ENCODE measurements around the gene CRYBG1.

Gene CRYBG1

DNA sequence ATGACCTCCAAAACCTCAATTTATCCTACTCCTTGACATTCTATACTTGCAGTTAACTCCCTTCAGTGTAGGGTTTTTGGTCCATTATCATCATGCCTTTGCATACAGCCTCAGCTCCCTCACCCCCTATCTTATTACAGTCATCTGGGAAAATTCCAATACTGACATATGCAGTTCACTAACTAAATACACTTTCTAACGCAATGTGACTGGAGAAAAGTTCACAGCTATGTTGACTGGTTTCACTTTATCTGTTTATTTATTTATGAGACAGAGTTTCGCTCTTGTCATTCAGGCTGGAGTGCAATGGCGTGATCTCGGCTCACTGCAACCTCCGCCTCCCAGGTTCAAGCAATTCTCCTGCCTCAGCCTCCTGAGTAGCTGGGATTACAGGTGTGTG is 64.9 kb downstream of the CRYBG1 start:
- no peak for DNase-seq

DNA sequence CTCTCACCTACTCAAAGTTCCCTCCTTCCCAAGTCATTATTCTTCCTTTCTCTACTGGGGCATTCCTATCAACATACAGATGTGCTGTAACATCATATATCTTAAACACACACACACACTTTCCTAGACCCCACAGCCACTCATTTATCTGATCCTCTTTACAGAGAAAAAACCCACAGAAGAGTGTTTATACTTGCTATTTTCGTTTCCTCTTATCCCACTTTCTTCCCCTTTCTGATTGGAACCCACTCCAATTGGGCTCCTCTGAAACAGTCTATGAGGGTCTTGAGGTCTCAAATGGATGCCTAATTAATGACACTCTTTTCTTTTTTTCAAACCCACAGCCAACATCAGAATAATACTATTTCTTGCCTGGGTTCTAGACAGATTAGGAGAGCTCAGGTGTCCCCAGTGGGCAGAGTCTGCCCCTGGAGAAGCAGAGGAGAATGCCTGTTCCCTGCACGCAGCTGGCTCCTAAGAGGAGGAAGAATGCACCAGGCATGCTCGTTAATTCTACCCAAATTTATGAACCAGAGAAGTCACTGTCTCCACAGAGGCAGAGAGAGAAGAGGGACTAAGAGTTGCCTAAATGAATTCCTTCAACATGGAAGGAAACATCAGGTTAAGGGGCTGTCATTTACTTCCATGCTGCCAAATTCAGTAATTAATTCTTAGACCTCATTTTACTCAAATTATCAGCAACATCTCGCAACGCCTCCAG is 65.9 kb downstream of the CRYBG1 start:
- DNase-seq: no peak

DNA sequence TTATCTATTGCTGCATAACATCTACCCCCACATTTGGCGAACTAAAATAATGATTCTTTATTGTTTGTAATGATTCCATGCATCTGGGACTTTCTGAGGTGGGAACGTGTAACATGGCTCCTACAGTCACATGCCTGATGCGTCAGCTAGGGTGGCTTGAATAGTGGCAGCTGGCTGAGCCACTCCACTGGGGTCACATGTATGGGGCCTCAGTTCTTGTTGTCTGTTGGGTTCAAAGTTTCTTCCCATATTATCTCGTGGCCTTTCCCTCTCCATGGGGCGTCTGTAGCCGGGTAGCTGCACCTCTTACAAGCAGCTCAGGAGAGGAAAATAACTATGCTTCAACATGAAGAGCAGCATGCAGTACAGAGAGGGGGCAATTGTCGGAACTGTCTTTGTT is 69.9 kb downstream of the CRYBG1 start:
- no peak for DNase-seq

DNA sequence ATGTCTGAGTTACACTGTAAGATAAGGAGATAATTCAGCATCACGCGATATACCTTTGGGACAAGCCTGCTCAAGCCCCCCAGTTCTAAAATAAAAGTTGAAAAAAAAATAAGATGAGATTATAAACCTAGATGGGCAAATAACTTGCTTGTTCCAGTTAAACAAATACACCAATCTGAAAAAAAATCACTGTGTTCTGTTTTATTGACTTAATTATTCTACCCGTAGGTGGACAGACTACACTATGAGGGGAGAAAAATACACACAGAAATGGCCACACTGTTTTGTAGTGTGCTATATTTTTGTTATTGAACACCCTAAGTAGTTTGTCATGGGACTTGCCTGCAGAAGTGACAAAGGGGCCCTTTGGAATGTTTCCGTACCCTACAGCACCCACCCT is 70.9 kb downstream of the CRYBG1 start:
- DNase-seq: no peak

DNA sequence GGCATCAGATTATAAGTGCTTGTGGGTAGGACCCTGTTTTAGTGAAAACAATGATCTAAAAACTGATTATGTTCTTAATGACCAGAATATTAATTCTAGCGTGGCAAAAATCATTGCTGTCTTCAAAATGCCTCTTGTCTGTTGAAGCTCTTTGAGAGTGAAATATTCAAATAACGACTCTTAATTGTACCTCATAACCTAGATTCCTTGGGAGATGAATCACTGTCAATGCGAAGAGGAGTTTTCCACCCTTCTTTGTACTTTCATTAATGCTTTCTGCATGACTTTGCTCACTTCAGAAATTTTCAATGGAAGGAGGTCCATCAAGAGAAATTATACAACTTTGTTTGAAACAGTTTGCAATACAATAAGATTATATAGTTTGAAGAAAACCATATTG is 71.5 kb downstream of the CRYBG1 start:
- DNase-seq: no peak

DNA sequence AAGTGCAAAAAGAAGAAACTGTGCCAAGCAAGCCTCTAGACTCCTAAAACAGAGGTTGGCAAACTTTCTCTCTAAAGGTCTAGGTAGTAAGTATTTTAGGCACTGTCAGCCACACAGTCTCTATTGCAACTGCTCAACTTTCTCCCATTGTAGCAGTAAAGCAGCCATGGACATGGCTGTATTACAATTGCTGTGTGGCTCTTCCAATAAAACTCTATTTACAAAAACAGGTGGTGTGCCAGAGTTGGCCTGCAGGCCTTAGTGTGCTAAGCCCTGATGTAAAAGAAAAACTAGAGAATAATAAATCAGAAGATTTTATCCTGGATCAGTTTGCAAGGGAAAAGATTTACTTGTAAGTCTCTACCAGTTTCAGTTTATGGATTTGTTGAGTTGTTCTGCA is 74.0 kb downstream of the CRYBG1 start:
- no peak for DNase-seq

DNA sequence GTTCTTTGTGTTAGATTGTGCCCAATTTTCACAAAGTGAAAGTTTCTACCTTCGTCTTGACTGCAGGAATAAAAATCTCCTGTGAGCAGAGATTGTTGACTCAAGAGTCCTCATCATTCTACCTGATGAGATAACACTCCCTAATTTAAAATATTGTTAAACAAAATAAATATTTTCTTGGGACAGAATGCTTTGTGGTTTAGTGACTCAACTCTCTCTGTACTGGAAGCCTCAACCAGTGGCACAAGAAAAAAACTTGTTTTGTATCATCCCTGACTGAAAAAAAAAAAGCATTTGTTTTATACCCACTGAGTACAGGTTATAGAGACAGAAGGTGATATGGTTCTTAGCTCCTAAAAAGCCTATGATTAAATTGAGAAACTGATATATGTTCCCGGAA is 78.9 kb downstream of the CRYBG1 start:
- no peak for DNase-seq

DNA sequence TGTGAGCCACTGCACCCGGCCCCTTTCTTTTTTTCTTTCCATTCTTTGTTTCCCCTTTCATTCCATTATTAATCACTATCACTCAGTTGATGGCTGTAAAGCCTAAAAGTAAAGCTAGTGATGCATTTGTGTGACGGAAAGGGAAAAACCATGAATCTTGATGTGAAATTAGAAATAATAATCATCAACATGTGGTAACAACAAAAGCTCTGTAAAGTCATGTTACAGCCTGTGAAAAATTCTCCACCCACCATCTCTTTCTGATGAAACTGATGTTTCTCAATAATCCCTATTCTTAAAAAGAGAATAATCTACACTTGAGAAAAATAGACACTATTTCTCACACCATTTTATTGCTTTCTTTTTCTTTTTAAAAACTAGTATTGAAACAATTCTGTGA is 80.0 kb downstream of the CRYBG1 start:
- DNase-seq: no peak

DNA sequence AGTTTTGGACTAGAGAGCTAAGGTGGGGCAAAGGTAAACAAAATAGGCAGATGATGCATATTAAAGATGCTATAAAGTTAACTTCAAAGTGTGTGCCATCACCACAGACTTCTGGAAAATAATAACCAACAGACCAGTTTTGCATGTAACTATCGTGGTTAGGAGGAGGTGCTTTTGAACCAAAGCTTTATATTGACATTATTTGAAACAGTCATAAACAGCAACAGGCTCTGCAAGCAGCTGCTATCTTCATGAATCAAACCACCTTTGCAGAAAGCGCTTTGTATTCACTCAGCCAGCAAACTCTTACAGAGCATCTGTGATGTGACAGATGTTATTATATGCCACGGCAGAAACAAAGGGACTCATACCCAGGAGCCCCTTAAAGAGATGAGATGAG is 81.9 kb downstream of the CRYBG1 start:
- DNase-seq: no peak

DNA sequence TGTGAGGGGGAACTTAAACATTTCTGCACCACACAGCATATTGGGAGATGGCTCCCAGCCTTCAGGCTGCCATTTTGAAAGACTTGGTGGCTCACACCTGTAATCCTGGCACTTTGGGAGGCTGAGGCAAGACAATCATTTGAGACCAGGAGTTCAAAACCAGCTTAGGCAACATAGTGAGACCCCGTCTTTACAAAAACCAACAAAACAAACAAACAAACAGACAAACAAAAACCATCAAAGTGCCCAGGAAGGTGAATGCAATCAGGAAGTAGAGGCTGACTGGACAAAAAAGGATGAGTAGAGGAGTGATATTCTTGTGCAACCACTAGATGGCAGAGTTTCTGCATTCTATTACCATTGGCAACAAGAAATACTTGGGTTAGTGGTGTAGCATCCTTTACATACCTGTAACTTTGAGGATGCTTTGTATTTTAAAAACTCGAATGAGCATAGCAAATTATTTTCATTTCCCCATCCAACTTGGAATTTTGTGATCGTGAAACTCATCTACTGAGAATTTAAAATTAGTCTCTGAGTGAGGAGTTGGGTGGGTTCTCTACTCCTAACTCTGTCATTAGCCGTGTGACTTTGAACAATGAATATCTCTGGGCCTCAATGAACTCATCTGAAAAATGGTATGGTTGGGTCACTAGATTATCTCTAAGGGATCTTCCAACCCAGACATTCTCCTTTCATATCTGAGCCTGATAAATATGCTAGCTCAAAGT is 84.4 kb downstream of the CRYBG1 start:
- DNase-seq: no peak

DNA sequence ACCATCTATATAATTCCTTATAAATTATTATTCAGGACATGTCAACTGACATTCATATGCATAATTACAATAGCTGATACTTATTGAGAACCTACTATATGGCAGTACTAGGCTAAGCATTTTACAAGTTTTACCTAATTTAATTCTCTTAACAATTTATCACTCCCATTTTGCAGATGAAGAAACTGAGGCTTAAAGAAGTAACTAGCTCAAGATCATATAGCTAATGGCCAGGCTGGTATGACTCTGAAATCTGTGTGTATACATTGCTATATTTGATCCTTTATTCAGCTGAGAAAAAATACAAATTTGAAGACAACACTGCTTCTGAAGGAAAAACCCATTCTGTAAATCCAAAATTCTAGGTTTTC is 85.0 kb downstream of the CRYBG1 start:
- DNase-seq: no peak

DNA sequence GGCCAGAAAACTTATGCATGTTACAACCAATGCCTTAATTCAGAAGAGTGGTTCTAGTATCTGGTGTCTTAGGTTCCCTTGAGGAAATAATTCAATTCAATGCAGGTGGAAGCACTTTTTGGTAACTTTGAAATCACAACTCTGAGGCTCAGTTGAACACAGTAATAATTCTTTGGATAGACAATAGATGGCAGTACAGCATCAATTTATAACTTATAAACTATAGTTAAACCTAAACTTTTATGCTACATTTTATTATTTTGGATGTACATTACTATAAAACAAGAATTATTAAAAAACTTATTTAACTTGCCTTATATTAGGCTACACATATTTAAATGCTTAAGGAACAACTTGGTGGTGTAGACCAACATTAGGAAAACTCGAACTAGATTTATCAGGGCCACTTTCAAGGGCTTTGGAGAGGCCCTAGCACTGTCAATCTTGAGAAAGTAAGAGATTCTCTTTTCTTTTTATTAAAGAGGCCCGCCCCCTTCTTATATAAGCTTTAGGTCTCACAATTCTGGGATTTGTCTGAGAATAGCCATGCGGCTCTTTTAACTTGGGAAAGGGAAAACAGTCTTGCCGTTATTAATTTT is 85.9 kb downstream of the CRYBG1 start:
- DNase-seq: no peak

DNA sequence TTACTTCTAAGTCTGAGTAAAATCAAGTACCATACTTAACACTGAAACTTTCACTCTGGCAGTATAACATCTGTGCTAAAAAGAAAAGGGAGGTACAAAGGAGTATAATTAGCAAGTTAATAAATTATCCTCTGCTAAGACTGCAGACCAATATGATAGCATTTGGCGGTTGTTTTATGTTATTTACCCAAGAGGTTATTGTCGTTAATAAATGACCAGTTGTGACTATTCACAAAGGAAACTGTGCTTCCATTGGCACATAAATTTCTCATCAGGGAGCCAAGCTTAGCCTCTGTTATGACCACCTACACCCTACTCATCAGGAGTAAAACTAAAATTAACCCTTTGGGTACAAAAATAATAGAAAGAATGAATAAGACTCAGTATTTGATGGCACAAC is 86.5 kb downstream of the CRYBG1 start:
- DNase-seq: no peak

DNA sequence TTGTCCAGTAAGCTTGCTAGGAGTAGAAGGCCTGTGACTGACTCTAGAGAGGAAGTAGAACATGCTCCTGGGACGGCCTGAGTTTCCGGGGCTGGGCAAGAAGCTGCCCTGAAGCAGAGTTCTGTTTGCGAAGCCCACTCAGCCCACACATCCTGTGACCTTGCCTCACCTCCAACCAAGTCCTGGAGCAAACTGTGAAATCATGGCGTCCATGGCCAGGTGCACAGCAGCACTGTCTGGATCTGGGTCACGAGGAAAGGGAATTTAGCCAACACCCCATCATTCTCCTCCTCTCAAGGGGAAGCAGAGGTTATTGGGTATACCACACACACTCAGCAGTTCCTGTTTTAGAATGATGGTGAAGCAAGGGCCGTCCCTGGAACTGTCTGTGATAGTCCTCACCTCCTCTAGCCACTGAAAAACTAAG is 87.5 kb downstream of the CRYBG1 start:
- DNase-seq: peak; percentile 21

DNA sequence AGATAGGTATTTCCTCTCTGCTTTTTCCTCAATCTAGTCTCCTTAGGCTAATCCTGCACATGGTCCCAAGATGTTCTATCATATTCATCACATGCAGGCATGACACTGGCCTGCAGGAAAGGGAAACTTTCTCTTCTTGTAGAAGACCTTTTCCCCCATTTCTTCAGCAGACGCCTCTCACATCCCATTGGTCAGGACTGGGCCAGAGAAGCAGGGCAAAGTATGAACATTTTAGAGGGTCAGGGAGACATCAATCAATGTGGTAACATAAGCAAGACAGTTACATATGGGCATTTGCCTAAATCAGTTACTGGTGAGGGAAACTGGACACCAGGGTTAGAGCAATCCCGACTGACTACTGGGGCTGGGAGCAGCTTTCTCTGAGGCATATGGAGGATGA is 90.1 kb downstream of the CRYBG1 start:
- DNase-seq: no peak

DNA sequence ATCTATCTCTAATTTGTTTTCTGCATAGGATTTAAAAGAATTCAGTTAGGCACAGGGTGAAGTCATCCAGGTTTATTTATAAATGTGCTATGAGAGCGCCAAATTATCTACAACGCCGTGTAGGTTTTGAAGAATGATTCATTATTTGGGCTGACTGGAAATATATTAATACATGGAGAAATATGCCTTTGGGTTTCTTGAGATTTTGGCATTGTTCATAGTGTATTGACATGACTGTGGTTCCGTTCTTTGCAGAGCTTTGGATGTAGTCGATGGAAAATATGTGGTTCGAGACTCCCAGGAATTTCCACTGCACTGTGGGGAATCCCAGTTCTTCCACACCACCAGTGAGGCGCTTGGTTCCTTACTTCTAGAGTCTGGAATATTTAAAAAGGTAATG is 90.9 kb downstream of the CRYBG1 start:
- DNase-seq: no peak

DNA sequence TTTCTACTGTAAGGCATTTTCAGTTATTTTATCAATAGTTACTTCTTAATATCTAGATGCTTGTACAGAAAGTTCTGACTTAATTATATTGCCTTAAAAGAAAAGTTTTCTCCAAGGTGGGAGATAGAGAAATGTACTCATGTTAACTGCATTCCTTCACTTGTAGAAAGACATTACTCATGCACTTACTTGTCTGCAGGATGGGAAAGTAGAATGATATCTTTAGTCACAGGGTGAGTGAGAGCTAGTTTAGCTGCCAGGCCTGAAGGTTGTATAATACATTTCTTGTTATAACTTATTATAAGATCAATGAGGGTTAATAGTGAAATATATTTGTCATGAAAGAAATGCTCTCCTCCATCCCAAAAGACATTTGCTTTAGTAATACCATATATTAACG is 92.1 kb downstream of the CRYBG1 start:
- no peak for DNase-seq

DNA sequence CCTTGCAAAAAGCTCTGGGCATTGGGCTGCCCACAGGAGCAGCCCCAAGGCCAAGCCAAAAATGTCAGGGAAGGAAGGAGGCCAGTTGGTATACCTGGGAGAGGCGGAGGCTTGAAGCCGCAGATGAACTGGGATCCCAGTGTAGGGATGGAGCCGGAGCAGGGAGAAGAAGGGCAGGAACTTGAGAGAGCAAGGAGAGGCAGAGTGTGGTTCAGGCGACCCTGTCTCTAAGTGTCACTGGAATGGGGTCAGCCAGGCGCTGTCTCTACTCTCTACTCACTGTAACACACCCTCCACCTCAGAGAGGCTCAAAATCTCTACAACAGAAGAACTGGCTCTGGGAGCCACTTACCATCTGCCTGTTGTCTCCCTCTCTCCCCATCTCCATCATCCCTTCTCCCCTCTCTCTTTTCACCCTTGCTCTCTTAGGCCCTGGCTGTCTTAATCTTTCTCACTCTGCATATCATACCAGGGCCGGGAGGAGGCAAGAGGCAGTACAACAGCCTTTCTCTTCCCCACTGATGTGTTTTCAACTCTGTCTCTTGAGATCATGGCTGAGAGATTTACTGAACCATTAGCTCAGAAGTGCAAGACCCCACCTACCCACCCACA is 93.3 kb downstream of the CRYBG1 start:
- no peak for DNase-seq

DNA sequence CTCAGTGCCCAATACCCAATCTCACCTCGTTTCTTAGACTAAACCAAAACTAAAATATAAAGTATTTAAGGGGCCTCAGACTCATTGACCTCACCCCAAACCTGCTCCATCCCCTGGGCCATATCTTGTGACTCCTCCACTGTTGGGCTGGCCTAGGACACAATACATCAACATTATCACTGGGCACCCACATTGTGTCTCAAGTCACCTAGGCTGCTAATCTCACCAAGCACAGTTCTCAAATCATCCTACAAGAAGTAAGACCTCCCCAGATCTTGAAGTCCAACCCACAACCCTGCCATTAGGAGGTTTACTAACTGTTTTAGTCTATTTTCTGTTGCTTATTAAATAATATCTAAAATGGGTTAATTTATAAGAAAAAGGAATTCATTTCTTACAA is 96.2 kb downstream of the CRYBG1 start:
- DNase-seq: no peak

DNA sequence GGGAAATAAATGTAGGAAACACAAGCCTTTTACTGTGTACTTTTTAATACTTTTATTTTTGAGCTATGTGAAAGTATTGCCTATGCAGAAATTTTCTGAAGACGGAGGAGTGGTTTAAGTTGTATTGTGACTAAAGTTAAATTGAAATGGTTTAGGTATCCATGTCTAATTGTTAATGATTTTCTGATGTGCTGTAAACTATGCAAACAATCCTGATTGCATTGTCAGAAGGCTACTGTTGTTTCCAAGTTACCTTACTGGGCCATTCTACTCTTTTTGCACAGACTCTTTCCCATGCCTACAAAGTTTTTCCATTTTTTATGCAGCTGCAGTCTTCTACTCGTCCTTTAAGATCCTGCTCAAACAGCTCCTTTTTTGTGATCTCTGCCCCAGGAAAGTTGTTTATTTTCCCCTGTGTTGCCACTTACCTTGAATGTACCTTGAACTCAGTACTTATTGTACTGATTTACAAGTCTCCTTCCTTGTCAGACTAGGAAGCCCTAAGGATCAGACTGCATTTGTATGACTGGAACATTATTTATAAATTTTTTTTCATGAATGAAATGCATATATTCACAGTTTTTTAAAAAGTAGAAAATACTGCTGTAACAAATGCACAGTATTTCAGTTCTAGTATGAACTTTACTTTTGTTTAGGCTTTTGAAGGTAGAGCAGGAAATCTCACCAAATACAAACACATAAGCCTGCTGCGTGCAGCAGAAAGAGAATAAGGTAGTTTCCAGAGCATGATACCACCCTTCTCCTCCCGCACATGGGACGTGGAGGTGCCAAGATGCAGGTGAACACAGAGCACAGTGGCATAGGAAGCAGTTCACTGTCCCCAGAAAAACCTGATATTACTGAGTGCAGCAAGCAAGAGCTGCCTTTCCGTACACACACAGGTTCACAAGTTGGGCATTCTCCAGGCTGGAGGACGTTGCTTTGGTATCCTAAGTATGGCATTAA is 97.8 kb downstream of the CRYBG1 start:
- no peak for DNase-seq

DNA sequence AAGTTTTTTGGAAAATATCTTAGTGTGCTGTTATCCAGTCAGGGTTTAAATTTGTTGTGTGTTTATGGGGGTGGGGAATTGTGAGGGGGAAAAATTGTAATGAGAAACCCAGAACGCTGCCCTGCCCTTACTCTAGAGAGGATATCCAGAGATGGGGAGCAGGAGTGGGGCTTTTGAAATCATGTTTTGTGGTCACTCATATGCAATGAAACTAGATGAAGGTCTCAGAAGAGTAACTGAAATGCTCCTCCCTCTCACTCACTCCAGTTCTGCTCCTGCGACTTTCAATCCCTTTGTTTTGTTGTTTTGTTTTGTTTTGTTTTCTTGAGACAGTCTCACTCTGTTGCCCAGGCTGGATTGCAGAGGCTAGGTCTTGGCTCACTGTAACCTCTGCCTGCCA is 100.0 kb downstream of the CRYBG1 start:
- DNase-seq: no peak

DNA sequence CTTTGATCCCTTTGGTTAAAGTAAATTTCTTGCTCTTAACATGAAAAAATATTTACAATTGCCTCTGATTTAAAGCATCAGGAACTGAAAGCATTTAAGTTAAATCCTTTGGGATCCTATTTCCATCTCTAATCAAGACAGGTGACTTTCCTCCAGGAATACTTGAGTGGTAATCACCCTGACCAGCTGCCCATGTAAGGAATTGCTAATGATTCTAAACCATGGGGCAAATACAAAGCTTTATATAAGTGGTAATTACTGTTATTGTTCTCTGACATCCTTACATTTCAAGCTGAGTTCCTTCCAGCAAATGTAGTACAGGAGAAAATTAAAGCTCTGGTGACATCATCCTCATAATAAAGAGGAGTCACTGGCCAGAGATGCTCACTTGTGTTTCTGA is 100.6 kb downstream of the CRYBG1 start:
- DNase-seq: no peak
